HEK293T (cell line): ENCODE measurements around the gene CADM3.
A peak's percentile ranks its signal among the peaks of the same experiment; 100 is the strongest.

Experiments
- CTCF ChIA-PET: fragments of 350-600 bp; formaldehyde crosslinking; extraction: SDS; loops from one replicate; lab custom pipeline; 2021; ENCODE audit warnings: antibody characterized with exemption, inconsistent platforms; lab: Yijun Ruan, JAX
- POLR2A ChIA-PET: fragments of 350-600 bp; formaldehyde crosslinking; extraction: SDS; loops from one replicate; lab custom pipeline; 2020; ENCODE audit warnings: antibody characterized with exemption, inconsistent platforms; lab: Yijun Ruan, JAX
- DNase-seq: peaks from one replicate; pipeline ENCODE4 v3.0.0; 2012; ENCODE audit warnings: mixed read lengths; ENCODE audit errors: extremely low spot score
- ARNT ChIP-seq: fragments of 450-650 bp; IDR thresholded peaks from 2 replicates; pipeline ENCODE4 v1.6.1; 2017; ENCODE audit warnings: mild to moderate bottlenecking
- BHLHE40 ChIP-seq: fragments of 450-650 bp; IDR thresholded peaks from 2 replicates; pipeline ENCODE4 v1.6.1; 2016; ENCODE audit warnings: mild to moderate bottlenecking, moderate library complexity, borderline replicate concordance
- CTBP1 ChIP-seq: fragments of 450-650 bp; IDR thresholded peaks from 2 replicates; pipeline ENCODE4 v1.6.1; 2016; ENCODE audit warnings: borderline replicate concordance
- ELF4 ChIP-seq: fragments of 450-650 bp; IDR thresholded peaks from 2 replicates; pipeline ENCODE4 v1.6.1; 2017; ENCODE audit warnings: antibody characterized with exemption
- FOXA1 ChIP-seq: fragments of 450-650 bp; IDR thresholded peaks from 2 replicates; pipeline ENCODE4 v1.6.1; 2016; ENCODE audit warnings: mild to moderate bottlenecking
- FOXK2 ChIP-seq: fragments of 450-650 bp; IDR thresholded peaks from 2 replicates; pipeline ENCODE4 v1.6.1; 2016; ENCODE audit warnings: mild to moderate bottlenecking
- FOXM1 ChIP-seq: fragments of 450-650 bp; IDR thresholded peaks from 2 replicates; pipeline ENCODE4 v1.6.1; 2017; ENCODE audit warnings: mild to moderate bottlenecking, borderline replicate concordance
- HDGF ChIP-seq: fragments of 450-650 bp; IDR thresholded peaks from 2 replicates; pipeline ENCODE4 v1.6.1; 2017; ENCODE audit warnings: antibody characterized with exemption, borderline replicate concordance
- L3MBTL2 ChIP-seq: fragments of 450-650 bp; conservative IDR thresholded peaks from 2 replicates; pipeline ENCODE4 v1.6.1; 2016; ENCODE audit warnings: mild to moderate bottlenecking
- LEF1 ChIP-seq: fragments of 450-650 bp; IDR thresholded peaks from 2 replicates; pipeline ENCODE4 v1.6.1; 2017; ENCODE audit warnings: mild to moderate bottlenecking, borderline replicate concordance
- NFRKB ChIP-seq: fragments of 450-650 bp; IDR thresholded peaks from 2 replicates; pipeline ENCODE4 v1.6.1; 2016; ENCODE audit warnings: mild to moderate bottlenecking, moderate library complexity
- PKNOX1 ChIP-seq: fragments of 450-650 bp; IDR thresholded peaks from 2 replicates; pipeline ENCODE4 v1.6.1; 2016
- SP1 ChIP-seq: fragments of 450-650 bp; IDR thresholded peaks from 2 replicates; pipeline ENCODE4 v1.6.1; 2017
- SUZ12 ChIP-seq: fragments of 450-650 bp; IDR thresholded peaks from 2 replicates; pipeline ENCODE4 v1.6.1; 2016; ENCODE audit warnings: mild to moderate bottlenecking
- TARDBP ChIP-seq: fragments of 450-650 bp; IDR thresholded peaks from 2 replicates; pipeline ENCODE4 v1.6.1; 2016
- ZNF384 ChIP-seq: fragments of 450-650 bp; IDR thresholded peaks from 2 replicates; pipeline ENCODE4 v1.6.1; 2016

The CADM3 gene

GRCh38 chr1:159175571-159175970, 4.2 kb downstream of the CADM3 start:
- TF ChIP-seq FOXA1 (no peak), NFRKB (no peak), BHLHE40 (no peak), PKNOX1 (no peak), ELF4 (no peak), CTBP1 (no peak), SUZ12 (no peak), LEF1 (no peak), SP1 (no peak), L3MBTL2 (no peak), ARNT (no peak)
- ChIA-PET POLR2A (no interaction called here), CTCF (no interaction called here)
- DNase-seq: no peak

- TF ChIP-seq BHLHE40: no peak
- no peak for TF ChIP-seq SP1
- no peak for TF ChIP-seq PKNOX1
- TF ChIP-seq ELF4: no peak
- TF ChIP-seq FOXM1: no peak
- no peak for TF ChIP-seq LEF1
- DNase-seq: peak; percentile 61
- POLR2A ChIA-PET: no interaction called here
- CTCF ChIA-PET: interaction anchor here (0.6 kb wide), 1 partner anchor 36 kb away, joined by 3 read pairs; no protein-coding TSS in a partner anchor
Measured at GRCh38 chr1:159177272-159177907, 6.0 kb downstream of the CADM3 start.

- no peak for DNase-seq
- POLR2A ChIA-PET: no interaction called here
- TF ChIP-seq FOXM1 (no peak), L3MBTL2 (no peak), ZNF384 (no peak), HDGF (no peak), LEF1 (no peak), TARDBP (no peak), ELF4 (no peak), FOXK2 (no peak)
- CTCF ChIA-PET: no interaction called here
Measured at GRCh38 chr1:159179906-159180305, 8.5 kb downstream of the CADM3 start.

- ChIA-PET POLR2A (no interaction called here), CTCF (no interaction called here)
- TF ChIP-seq SUZ12 (no peak), SP1 (no peak), ELF4 (no peak), HDGF (no peak), FOXK2 (no peak)
- no peak for DNase-seq
Measured at GRCh38 chr1:159180516-159180915, 9.1 kb downstream of the CADM3 start.

- no peak for TF ChIP-seq BHLHE40
- no peak for TF ChIP-seq SUZ12
- TF ChIP-seq ELF4: no peak
- TF ChIP-seq FOXM1: no peak
- DNase-seq: no peak
- POLR2A ChIA-PET: no interaction called here
- CTCF ChIA-PET: no interaction called here
Measured at GRCh38 chr1:159181328-159182024, 10.1 kb downstream of the CADM3 start.

GRCh38 chr1:159184201-159184600, 12.8 kb downstream of the CADM3 start:
- ChIA-PET CTCF (no interaction called here), POLR2A (no interaction called here)

More at GRCh38 chr1:159184201-159184600, 12.8 kb downstream of the CADM3 start:
- DNase-seq: no peak
- TF ChIP-seq ARNT: no peak
- TF ChIP-seq NFRKB: no peak
- no peak for TF ChIP-seq L3MBTL2
- TF ChIP-seq BHLHE40: no peak
- no peak for TF ChIP-seq CTBP1
- TF ChIP-seq ELF4: no peak
- TF ChIP-seq PKNOX1: no peak
- TF ChIP-seq FOXM1: no peak
- no peak for TF ChIP-seq SUZ12
- no peak for TF ChIP-seq ZNF384
- TF ChIP-seq TARDBP: no peak
- TF ChIP-seq LEF1: no peak
- TF ChIP-seq FOXA1: no peak
- no peak for TF ChIP-seq HDGF
- no peak for TF ChIP-seq SP1
- TF ChIP-seq FOXK2: no peak
